GM18502 (cell line): Measurements from ENCODE around the gene WBP1L.

Experiments used
- ATAC-seq: cut with Tn5 transposase; IDR thresholded peaks from one replicate; pipeline ENCODE4 v1.9.1; 2021; ENCODE audit warnings: mild to moderate bottlenecking; ENCODE audit not compliant: unreplicated experiment, poor library complexity

Gene WBP1L

DNA sequence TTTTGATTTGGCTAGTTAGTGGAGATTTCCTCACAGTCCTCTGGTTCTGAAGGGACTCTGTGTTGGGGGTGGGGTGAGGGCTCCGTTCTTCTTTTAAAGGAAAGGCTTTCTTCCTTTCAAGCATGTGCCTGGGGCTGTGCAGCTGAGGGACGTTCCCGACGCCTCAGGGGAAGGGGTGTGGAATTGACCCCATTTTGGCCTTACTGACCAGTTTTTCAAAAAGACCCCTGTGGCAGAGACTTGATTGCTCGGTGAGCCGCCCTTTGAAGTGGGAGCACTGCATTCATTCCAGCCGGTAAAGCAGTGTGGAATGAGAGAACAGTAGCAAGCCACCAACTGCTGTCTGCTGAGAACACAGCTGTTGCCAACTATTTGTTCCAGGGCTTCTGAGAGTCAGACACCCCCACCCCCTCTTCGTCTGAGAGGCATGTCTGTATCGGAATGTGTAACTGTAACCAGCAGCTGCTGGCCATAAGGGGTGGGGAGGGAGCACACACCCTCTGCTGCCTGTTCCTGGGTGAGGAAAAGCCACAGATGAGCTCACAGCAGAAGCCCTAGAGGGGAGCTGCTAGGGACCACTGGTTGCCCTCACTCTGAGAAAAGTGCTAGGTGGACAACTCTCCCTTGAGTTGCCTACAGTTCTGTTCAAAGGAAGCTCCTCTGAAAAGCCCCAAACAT lies 33.2 kb downstream of the WBP1L start:
- ATAC-seq: no peak

DNA sequence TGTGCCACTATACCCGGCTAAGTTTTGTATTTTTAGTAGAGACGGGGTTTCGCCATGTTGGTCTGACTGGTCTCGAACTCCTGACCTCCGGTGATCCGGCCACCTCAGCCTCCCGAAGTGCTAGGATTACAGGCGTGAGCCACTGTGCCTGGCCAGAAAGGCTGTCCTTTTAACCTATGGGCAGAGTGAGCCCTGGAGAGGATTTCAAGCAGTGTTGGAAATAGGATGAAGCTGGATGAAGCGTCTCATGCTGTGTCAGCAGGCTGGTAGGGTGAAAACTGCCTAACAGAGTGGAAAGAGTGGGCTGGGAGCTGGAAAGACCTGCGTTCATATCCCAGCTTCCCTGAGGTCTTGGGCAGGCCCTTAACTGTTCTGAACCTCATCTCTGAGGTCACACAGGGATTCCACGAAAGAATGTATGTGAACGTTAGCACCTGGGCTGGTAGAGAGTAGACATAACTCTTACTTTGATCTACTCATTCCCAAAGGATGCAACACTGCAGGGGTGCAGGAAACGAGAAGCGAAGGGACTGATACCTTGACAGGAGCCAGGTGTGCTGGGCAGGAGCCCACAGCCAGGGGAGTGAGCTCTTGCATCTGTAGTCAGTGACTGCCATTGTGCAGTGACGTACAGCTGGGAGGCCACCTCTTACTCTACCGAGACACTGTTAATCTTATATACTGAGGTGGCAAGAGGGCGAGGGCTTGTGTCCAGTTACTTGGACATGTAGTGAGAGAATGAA lies 34.1 kb downstream of the WBP1L start:
- ATAC-seq: no peak

DNA sequence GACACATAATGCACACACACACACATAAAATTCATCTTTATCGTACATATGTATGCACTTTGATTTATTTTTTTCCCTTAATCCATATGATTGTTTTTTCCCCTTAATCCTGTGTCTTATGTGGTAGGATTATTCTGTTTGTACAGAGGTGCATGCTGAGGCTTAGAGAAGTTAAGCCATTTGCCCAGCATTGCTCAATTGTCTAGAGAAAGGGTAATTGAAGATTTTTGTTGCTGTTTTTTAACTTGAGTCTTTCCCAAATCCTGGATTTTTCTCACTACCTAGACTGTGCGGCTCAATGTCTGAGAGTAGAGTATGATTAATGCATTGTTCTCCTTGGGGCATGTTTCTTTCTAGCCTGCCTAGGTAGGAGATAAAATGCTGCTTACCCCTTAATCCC lies 35.0 kb downstream of the WBP1L start:
- no peak for ATAC-seq

DNA sequence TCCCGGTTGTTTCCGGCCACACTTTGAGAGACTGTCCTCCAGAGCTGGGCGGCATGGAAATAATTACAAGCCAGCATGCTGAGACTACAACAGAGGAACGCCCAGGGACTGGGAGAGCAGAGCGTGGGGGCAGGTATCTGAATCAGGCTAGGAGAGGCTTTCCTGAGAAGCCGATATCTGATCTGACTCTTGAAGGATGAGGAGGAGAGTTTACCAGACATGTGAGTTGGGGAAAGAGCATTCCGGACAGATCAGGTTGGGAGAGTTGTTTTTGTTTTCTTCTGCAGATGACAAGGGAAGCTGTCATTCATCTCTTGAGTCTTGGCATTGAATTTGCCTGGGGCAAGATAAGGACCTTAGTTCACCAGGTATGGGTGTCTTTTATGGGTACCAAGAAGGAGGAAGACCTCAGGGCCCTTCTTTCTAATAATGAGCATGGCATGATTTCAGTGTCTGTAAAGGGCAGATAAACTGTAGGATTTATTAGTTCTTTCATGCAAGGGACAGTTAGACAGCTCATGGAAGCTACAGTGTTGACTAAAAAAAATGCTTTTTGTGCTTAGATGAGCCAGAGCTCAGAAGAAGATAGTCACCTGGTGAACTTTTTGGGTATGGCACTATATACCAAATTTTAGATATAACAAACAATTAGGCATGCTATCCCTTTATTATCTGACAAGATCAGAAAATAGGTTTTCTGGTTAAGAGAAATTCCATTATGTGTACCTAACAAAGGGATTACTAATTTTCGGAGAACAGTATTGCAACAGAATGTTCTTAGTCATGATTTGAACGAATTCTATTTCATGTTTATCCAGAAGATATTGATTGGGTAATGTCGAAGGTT lies 36.2 kb downstream of the WBP1L start:
- ATAC-seq: no peak

DNA sequence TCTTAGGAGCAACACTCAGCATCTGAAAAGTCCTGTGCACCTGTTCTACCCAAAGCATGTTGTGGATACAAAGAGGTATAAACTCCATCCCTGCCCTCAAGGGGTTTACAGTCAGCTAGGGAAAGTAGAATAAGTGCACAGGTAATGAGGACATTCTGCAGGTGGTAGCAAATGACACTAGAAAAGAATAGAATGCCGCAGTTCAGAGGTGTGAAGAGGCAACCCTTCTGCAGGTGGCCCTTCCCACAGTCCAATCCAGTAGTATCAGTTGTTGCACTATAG lies 36.7 kb downstream of the WBP1L start:
- ATAC-seq: no peak

DNA sequence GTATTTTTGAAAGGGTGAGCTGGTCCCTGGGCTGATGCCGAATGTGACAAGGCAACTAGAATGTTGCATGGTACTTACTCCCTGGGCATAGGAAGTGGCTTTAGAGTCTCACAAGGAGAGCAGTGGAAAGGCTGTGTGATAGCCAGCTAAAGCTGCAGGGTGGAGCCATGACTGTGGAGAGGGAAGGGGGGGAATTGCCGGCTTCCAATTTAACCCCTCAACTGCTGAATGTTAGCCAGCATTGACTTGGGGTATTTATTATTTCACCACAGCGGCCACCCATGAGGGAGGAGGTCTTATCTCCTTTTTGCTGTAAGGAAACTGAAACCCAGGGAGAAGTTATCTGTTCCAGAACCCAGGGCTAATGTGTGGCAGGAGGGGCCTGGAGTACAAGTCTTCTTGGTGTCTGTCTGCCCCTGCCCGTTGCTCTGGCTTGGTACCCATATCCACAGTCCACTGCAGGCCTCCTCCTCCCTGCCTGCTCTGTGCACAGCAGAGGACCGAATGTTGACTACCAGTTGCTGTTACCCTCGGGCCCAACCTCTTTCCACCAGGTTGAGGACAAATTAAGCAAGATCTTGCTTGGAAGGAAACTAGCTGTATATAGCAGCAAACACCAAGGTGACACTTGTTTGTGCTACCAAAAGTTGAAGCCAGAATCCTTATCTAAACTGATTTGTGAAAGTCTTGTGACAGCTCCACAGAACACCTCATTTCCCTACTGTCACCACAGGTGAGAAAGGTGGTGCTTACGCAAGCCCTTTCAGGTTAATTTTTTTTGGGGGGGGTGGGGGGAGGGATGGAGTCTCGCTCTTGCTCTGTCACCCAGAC lies 37.6 kb downstream of the WBP1L start:
- ATAC-seq: no peak

DNA sequence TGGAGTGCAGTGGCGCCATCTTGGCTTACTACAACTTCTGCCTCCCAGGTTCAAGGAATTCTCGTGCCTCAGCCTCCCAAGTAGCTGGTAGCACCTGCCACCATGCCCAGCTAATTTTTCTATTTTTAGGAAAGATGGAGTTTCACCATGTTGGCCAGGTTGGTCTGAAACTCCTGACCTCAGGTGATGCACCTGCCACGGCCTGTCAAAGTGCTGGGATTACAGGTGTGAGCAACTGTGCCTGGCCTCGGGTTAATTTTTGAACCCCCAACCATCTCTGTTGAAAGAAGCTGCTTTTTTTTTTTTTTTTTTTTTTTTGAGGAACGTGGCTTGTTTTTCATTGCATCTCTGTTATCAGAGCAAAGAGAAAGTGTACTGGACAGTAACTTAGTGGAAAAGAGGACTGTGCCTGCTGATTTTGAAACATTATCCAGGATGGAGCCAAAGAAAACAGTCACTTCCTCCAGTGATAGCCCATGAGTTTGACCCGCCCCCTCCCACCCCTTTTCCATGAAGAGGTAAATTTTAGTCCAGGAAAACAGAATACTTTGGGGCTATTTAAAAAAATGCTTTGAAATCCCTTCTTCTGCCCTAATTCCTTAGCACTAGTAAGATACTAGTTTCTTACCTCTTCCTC lies 38.3 kb downstream of the WBP1L start:
- no peak for ATAC-seq

DNA sequence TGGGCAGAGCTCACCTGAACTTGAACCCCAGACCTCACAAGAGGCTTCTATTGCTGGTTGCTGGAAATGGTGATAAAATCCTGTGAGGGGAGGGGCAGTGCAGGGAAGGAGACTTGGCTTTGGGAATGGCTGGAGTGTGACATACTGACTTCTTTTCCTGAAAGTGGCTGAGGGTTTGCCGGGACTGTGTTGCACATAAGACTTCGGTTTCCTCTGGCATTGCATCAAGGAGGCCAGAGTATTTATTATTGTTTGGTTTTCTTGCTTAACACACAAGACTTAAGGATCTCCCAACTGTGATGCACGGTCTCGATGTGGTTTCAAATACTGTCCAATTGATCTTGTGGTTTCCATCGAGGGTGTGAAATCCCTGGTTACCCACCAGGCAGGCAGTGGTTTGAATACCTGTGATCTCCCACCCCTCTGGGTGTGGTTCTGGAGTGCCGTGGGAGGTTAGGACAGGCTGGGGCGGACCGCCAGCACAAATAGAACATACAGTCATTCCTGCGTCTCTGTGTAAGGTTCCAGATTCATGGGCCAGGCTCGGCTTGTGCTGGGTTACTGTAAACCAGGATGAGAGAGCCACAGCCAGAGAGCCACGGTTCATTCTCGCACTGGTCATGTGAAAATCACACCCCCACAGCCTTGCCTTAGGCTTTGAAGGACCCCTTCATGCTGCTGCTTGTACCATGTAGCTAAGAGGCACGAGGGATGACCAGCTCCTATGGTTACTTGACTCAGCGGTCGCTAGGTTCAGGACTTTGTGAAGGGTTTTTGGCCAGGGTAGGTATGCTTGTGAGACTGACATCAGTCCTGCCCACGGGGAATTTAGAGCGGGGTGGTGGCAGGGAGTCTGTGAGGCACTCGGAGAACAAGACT lies 39.2 kb downstream of the WBP1L start:
- ATAC-seq: no peak

DNA sequence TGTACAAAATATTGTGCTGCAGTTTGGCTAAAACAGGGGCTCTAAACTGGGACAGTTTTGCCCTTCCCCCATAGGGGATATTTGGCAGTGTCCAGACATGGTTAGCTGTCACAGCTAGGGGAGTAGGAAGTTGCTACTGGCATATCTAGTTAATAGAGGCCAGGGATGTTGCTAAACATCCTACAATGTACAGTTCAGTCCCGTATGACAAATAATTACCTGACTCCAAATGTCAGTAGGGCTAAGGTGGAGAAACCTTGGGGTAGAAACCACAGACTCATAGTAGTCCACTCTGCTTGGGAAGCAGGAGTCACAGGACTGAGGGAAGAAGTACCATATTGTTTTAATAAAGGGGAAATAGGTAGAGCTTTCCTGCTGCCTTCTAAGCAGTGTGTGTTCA lies 39.8 kb downstream of the WBP1L start:
- ATAC-seq: no peak

DNA sequence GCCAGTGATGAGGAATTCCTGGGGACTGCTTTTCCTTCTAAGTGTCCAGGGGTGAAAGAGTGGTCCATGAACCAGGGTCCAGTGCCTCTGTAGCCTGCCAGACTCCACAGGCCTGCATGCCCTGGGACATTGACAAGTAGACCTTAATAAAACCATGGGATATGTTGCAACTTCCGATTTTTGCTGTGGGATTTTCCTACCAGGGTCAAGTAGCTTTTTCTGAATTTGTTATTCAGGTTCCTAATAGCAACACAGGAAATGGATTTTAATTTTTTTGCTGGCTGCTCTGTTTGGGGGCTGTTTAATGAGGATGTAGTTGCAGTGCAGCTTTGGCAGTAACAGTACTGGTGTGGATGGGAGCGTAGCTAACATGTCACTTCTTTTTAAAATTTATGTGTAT lies 42.1 kb downstream of the WBP1L start:
- no peak for ATAC-seq

DNA sequence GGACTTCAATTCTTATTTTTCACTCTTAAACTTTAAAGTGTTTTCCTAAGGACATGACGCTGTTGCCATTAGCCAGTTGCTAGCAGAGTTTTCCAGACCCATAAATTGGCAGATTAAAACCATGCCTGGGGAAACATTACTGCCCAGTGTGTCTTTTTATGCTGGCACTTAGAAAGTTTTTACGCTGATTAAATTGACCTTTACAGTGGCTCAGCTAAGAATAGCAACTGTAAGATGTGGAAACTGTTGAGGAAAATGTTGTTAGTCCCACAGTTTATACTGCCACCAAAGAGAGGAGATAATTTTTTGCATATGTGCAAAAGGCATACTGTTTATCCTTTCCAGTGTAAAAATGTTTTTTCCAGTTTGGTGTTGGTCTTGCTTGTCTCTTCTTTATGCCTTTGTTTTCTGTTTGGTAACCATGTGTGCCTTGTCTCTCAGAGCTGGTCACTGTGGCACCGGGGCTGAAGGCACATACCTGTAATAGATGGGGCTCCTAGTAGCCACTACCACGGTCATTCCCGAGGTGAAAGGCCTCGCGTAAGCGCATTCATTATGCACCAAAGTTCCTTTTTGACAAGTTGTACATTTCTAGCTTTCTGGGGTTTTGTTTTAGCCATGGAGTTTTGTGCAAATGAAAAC lies 48.1 kb downstream of the WBP1L start:
- no peak for ATAC-seq

DNA sequence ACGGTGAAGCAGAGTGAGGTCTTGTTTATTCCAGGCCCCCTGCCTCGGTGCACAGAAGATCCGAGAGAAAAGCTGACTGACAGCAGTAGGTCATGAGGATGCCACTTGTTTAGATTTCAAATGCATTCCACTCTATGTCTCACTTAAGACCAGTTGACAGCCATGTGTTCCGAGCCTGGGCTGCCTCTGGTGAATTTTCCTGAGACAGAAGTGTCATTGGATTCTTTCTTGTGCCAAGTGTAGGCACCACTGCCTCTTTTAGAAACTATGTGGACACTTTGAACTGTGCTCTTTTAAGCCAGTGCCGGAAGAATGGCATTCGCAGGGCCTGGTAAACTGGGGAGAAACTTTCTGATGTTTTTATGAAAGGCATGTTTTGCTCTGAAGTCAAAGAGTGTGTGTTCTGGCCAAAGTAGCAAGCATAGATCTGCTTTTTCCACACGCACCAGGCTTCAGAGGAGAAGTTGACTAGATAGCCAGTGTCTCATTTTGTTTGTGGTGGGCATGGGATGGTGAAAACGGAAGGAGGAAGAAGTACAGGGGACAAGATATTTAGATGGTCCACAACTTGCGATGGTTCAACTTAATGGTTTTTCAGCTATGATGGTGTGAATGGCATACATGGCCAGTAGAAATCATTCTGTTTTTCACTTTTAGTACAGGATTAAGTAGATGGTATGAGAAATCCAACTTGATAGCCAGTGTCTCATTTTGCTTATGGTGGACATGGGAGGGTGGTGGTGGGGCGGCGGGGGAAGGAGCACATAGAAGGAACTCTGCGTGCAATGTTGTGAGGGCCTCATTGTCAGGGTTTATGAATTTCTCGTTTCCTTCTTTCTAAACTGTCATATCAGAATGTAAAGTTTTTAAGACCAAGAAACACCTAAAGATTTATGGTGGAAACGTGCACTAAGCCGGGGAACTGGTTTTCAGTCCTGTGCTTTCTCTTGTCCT lies 52.0 kb downstream of the WBP1L start:
- ATAC-seq: peak; percentile 31

DNA sequence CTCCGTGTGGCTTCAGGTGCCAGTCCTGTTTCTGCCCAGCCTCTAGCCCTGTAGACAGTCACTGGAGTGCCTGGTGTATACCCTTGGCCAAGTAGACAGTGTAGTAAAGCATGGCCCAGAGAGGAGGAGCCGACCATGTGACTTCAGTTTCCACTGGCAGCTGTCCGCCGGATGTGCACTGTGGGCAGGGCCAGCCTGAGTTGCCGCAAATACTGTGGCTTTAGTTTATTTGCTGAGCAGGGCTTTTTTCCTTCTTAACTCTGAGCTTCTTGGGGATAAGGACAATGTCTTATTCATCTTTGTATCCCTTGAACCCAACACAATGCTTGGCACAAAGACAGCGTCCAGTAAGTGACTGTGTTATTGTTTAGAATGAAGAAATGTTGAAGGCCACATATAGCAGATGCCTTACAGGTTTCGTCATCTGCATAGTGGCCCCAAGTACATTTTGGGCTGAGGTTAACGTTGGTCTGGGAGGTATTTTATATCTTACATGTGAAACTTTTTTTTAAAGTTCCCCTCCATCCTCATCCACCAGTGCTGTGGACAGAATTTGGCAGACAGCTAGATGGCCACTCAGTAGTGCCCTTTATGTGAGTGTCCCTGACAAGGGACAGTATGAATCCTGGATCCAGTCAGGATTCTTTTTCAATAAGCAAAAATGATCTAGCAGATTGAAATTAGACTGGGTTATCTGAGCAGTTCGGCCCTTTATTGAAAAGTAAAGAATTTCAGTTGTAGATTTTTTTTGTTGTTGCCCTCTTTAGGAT lies 52.8 kb downstream of the WBP1L start:
- peak; percentile 97 for ATAC-seq

DNA sequence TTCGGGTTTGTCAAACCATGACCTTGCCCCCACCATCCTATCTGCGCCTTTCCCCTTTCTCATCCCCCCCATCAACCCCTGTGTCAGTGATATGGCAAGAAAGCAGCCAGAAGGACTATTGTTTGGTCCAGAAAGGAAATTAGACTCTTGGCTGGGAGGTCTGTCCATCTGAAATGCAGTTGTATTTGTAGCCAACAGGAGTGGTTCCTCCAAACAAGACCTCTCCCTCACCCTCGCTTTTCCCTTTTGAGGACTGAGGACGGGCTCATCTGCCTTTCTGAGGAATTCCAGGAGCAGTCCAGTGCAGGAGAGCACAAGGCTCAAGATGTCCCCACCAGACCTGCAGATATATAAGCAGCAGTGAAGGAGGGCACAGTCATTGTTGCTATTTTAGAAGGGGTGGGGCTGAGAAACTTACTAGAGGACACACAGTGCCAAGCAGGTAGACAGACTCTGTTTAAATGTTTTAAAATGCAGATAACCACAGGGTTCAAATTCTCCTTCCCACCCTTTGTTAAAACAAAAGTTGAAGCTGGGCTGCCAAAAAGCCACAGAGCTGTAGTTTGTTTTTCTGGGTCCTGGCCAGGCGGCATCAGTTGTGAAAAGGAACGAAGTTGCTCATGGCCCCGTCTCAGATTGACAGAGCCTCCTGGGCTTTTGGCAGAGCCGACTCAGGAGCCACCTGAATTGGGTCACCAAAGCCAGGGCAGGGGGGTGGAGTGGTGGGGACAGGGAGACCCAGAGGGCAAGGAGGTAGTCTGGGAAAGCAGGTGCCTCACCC lies 56.1 kb downstream of the WBP1L start:
- ATAC-seq: no peak

DNA sequence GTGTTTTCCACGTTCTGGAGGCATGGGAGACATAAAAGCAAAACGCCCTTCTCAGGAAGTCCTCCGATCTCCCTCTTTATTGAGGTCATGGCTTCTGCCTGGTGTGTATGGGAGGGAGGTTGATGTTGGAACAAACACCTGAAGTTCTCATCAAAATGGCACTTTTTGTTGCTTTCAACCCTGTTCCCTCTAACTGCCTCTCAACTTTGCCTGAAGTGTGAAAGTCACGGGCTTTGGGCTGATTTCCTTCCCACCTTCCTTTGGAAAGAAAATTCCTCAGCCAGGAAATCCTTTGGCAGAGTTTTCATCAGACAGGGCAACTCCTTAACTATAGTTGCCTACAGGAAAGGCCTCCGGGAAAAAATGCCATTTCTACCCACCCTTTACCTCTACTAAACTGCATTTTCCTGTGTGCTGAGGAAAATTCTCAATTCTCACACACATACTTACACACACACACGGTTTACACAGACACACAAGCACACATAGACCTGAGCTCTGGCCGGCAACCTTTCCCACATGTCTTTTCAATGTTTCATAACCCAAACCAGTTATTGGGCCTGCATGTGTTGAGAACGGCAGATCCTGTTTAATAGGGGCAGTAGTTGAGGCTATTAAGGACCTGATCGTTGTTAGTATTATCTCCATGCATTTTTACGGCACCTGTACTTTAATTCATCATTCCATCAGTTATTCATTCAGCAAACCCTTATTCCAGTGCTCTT lies 57.0 kb downstream of the WBP1L start:
- ATAC-seq: no peak
